Upper lobe of left lung (tissue), 6 donors: ENCODE measurements around the gene SCAMP2. TPM values are rescaled to one million over a fixed set of nuclear protein-coding genes. Genes with fewer than 3 reads are reported as not detected.

Experiments
- ATAC-seq, 2 donors: fragments of 200-7000 bp; cut with Tn5 transposase; one replicate each; pipeline ENCODE4 v1.9.1; 2022; ENCODE audit warnings: mild to moderate bottlenecking in 2 of 2, moderate library complexity in 2 of 2; ENCODE audit not compliant: low FRiP score in 2 of 2
- DNase-seq, 2 donors: peaks; one replicate each; pipeline ENCODE4 v3.0.0-alpha.2; 2019 to 2020
- H3K27ac ChIP-seq, 4 donors: fragments of 200-600 bp; sonication (generic); one replicate each; pipeline ENCODE4 v1.5.1; 2016 to 2019
- H3K27me3 ChIP-seq, 4 donors: fragments of 200-600 bp; sonication (generic); one replicate each; pipeline ENCODE4 v1.5.1; 2017 to 2019
- H3K36me3 ChIP-seq, 4 donors: fragments of 200-600 bp; sonication (generic); one replicate each; pipeline ENCODE4 v1.5.1; 2016 to 2019
- H3K4me1 ChIP-seq, 4 donors: fragments of 200-600 bp; sonication (generic); one replicate each; pipeline ENCODE4 v1.5.1; 2018 to 2019
- H3K4me3 ChIP-seq, 4 donors: fragments of 200-600 bp; sonication (generic); one replicate each; pipeline ENCODE4 v1.5.1; 2017 to 2019; ENCODE audit warnings: mild to moderate bottlenecking in 2 of 4, moderate library complexity in 1 of 4
- H3K9me3 ChIP-seq, 4 donors: fragments of 200-600 bp; sonication (generic); one replicate each; pipeline ENCODE4 v1.5.1; 2018 to 2019
- CTCF ChIP-seq, 6 experiments: fragments of 450-650 bp in 4 of 6; fragments of 200-600 bp in 2 of 6; sonication (generic) in 2 of 6; IDR thresholded peaks; one replicate each; pipeline ENCODE4 v1.5.1; 2016 to 2019; ENCODE audit warnings: antibody characterized with exemption in 6 of 6
- EP300 ChIP-seq, 4 donors: sonication (generic); formaldehyde crosslinking; IDR thresholded peaks; one replicate each; pipeline ENCODE4 v1.5.1; 2017; ENCODE audit warnings: antibody characterized with exemption in 4 of 4, control low read depth in 2 of 4
- POLR2A ChIP-seq, 4 donors: fragments of 450-650 bp; IDR thresholded peaks; one replicate each; pipeline ENCODE4 v1.5.1; 2016 to 2017; ENCODE audit warnings: antibody characterized with exemption in 4 of 4, mild to moderate bottlenecking in 2 of 4
- POLR2AphosphoS5 ChIP-seq, 2 donors: sonication (generic); formaldehyde crosslinking; IDR thresholded peaks; one replicate each; pipeline ENCODE4 v1.5.1; 2017; ENCODE audit warnings: antibody characterized with exemption in 2 of 2
- WGBS, 2 donors: methylation state at CpG; one replicate each; pipeline ENCODE4 v1.1.5; 2017 to 2018; 5-methylcytosine and 5-hydroxymethylcytosine counted together
- total RNA-seq, 6 donors: library from RNA; depleted of rRNA in 4 of 6; stranded (reverse); fragments of >200 nt in 4 of 6; gene quantifications; one replicate each; pipeline versions ENCODE4 v1.1.0 to v1.2.1, GENCODE V29; 2016 to 2021
- donor health status: DM: no; HTN: no; CAD: no; lungs with moderate emphysema.
- donor health status: DM: no; HTN: yes; CAD: no; lungs with severe emphysema.

SCAMP2 gene
- total RNA-seq, 6 donors from 2014 or later = 82.8 to 155 (median 130) TPM

- DNase-seq (no peak), ATAC-seq (no peak)
- H3K4me1 ChIP-seq = peaks cover 63 to 76% (median 71%) of the 10 kb centered on the region in 4 donors
- no peaks in the 10 kb centered on the region for H3K27me3 ChIP-seq
- no peaks in the 10 kb centered on the region for H3K9me3 ChIP-seq
- H3K36me3 ChIP-seq = peaks cover 0 to 4% (median 0%) of the 10 kb centered on the region in 4 donors
- no peak for TF ChIP-seq POLR2AphosphoS5 (IDR thresholded peaks at IDR 0.05)
- TF ChIP-seq CTCF (IDR thresholded peaks at IDR 0.05) = no peak
- peak in 1 of 4 donors; percentile 8 for TF ChIP-seq POLR2A (IDR thresholded peaks at IDR 0.05)
- peak overlapping the region; percentile 79 to 96 (median 86) for H3K27ac ChIP-seq
- H3K4me3 ChIP-seq = peak overlapping the region in 1 of 4 donors; percentile 4
- WGBS, 2 donors = 15 to 22% methylated on average over 6 of the region's 6 CpGs
Measured at GRCh38 chr15:74870436-74871215, 2.5 kb downstream of the SCAMP2 start.

- H3K27ac ChIP-seq = peak overlapping the region; percentile 79 to 96 (median 86)
- 21 to 34% methylated on average over 5 to 6 of the region's 6 CpGs for WGBS, 2 donors
- peaks cover 63 to 83% (median 75%) of the 10 kb centered on the region in 4 donors for H3K4me1 ChIP-seq
- peak overlapping the region in 1 of 4 donors; percentile 4 for H3K4me3 ChIP-seq
- TF ChIP-seq CTCF (IDR thresholded peaks at IDR 0.05) (no peak), POLR2AphosphoS5 (IDR thresholded peaks at IDR 0.05) (peak; percentile 19 to 58), POLR2A (IDR thresholded peaks at IDR 0.05) (peak in 1 of 4 donors; percentile 45), EP300 (IDR thresholded peaks at IDR 0.05) (peak in 1 of 4 donors; percentile 19)
- ATAC-seq = peak; percentile 61 to 65
- DNase-seq = peak in 1 of 2 donors; percentile 81
- H3K36me3 ChIP-seq = peaks cover 0 to 4% (median 0%) of the 10 kb centered on the region in 4 donors
- no peaks in the 10 kb centered on the region for H3K9me3 ChIP-seq
- no peaks in the 10 kb centered on the region for H3K27me3 ChIP-seq
Measured at GRCh38 chr15:74869726-74870407, 3.3 kb downstream of the SCAMP2 start.

GRCh38 chr15:74869372-74869725, 3.8 kb downstream of the SCAMP2 start:
- no peaks in the 10 kb centered on the region for H3K27me3 ChIP-seq
- peak overlapping the region in 1 of 4 donors; percentile 4 for H3K4me3 ChIP-seq
- peaks cover 63 to 88% (median 78%) of the 10 kb centered on the region in 4 donors for H3K4me1 ChIP-seq
- ATAC-seq = peak in 1 of 2 donors; percentile 20
- H3K9me3 ChIP-seq = no peaks in the 10 kb centered on the region
- peaks cover 0 to 4% (median 0%) of the 10 kb centered on the region in 4 donors for H3K36me3 ChIP-seq
- peak overlapping the region; percentile 79 to 96 (median 86) for H3K27ac ChIP-seq
- TF ChIP-seq POLR2A (IDR thresholded peaks at IDR 0.05) (no peak), EP300 (IDR thresholded peaks at IDR 0.05) (no peak), POLR2AphosphoS5 (IDR thresholded peaks at IDR 0.05) (peak in 1 of 2 donors; percentile 22), CTCF (IDR thresholded peaks at IDR 0.05) (no peak)
- DNase-seq = no peak

- peak in 1 of 2 donors; percentile 67 for DNase-seq
- peaks cover 0 to 4% (median 0%) of the 10 kb centered on the region in 4 donors for H3K36me3 ChIP-seq
- H3K27me3 ChIP-seq = no peaks in the 10 kb centered on the region
- peak; percentile 31 to 44 for ATAC-seq
- peaks cover 57 to 94% (median 76%) of the 10 kb centered on the region in 4 donors for H3K4me1 ChIP-seq
- no peak overlapping the region for H3K4me3 ChIP-seq
- H3K9me3 ChIP-seq = no peaks in the 10 kb centered on the region
- peak overlapping the region; percentile 79 to 96 (median 86) for H3K27ac ChIP-seq
- TF ChIP-seq EP300 (IDR thresholded peaks at IDR 0.05) = no peak
- peak in 1 of 4 donors; percentile 21 for TF ChIP-seq POLR2A (IDR thresholded peaks at IDR 0.05)
- peak in 1 of 2 donors; percentile 35 for TF ChIP-seq POLR2AphosphoS5 (IDR thresholded peaks at IDR 0.05)
- 30 to 36% methylated on average over 6 of the region's 6 CpGs for WGBS, 2 donors
Measured at GRCh38 chr15:74868059-74868458, 5.1 kb downstream of the SCAMP2 start.

- WGBS, 2 donors = 11 to 14% methylated on average over 1 of the region's 1 CpG
- H3K36me3 ChIP-seq = peaks cover 0 to 4% (median 0%) of the 10 kb centered on the region in 4 donors
- H3K4me1 ChIP-seq = peaks cover 57 to 93% (median 75%) of the 10 kb centered on the region in 4 donors
- H3K27me3 ChIP-seq = no peaks in the 10 kb centered on the region
- TF ChIP-seq CTCF (IDR thresholded peaks at IDR 0.05) (no peak), POLR2A (IDR thresholded peaks at IDR 0.05) (no peak), EP300 (IDR thresholded peaks at IDR 0.05) (no peak), POLR2AphosphoS5 (IDR thresholded peaks at IDR 0.05) (no peak)
- DNase-seq (no peak), ATAC-seq (no peak)
- H3K4me3 ChIP-seq = no peak overlapping the region
- no peaks in the 10 kb centered on the region for H3K9me3 ChIP-seq
- H3K27ac ChIP-seq = peak overlapping the region; percentile 79 to 96 (median 86)
Measured at GRCh38 chr15:74867466-74868038, 5.6 kb downstream of the SCAMP2 start.
